ENCODE data around the gene EPB41.
A peak's percentile ranks its signal among the peaks of the same experiment; 100 is the strongest.

EPB41 gene

GRCh38 chr1:28973596-28974421 is 59.4 kb downstream of the EPB41 start:
- ChIA-PET POLR2A (interaction anchor here (0.5 kb wide), 1 partner anchor 325 kb away, joined by 3 read pairs; the partner anchor contains the start of gene RNU11), CTCF (interaction anchor here (0.7 to 1.3 kb wide), 3 partner anchors 12 to 91 kb away, joined by 3 to 5 read pairs (median 3); no protein-coding TSS in a partner anchor)
- Histone ChIP-seq H3K9me3 (ENCODE audit: control insufficient read depth, insufficient read depth, low read depth, low read length) (no peaks in the 10 kb centered on the region), H3K27ac (ENCODE audit: extremely low read depth, low read depth, low read length) (no peak overlapping the region), H3K4me3 (ENCODE audit: low read depth, low read length) (no peak overlapping the region), H3K36me3 (ENCODE audit: control insufficient read depth in 2 of 2, insufficient read depth in 1 of 2, low read length in 2 of 2) (no peaks in the 10 kb centered on the region), H3K4me1 (ENCODE audit: control insufficient read depth, insufficient read depth, low read length) (peaks cover 12% of the 10 kb centered on the region)
- peak; percentile 61 for TF ChIP-seq ATF2 (tag by site-specific recombination; IDR thresholded peaks at IDR 0.05; ENCODE audit: low read depth)
- no peak for TF ChIP-seq ZXDB (tag by site-specific recombination; IDR thresholded peaks at IDR 0.05)
- 0 out of 2 replicates have a peak, but pooled peaks have one; percentile 38 for TF ChIP-seq ZNF660 (tag by site-specific recombination; IDR thresholded peaks at IDR 0.05)
- no peak for TF ChIP-seq ZBTB48 (tag by site-specific recombination; IDR thresholded peaks at IDR 0.05)
- TF ChIP-seq ZNF37A (tag by site-specific recombination; IDR thresholded peaks at IDR 0.05), result no peak
- TF ChIP-seq ZBTB17 (tag by site-specific recombination; IDR thresholded peaks at IDR 0.05), result peak; percentile 39
- peak; percentile 74 for TF ChIP-seq ZNF629 (tag by site-specific recombination; IDR thresholded peaks at IDR 0.05)
- no peak for TF ChIP-seq ZNF23 (tag by site-specific recombination; IDR thresholded peaks at IDR 0.05; ENCODE audit: borderline replicate concordance)
- 0 out of 2 replicates have a peak, but pooled peaks have one; percentile 17 for TF ChIP-seq GFI1B (tag by site-specific recombination; IDR thresholded peaks at IDR 0.05)
- TF ChIP-seq ZNF335 (tag by site-specific recombination; conservative IDR thresholded peaks at IDR 0.05), result 0 out of 2 replicates have a peak, but pooled peaks have one; percentile 24
- TF ChIP-seq ZBTB21 (tag by site-specific recombination; IDR thresholded peaks at IDR 0.05), result peak; percentile 53; the same call in 1 of the 2 replicates
- TF ChIP-seq PRDM6 (tag by site-specific recombination; IDR thresholded peaks at IDR 0.05), result peak; percentile 91

- Histone ChIP-seq H3K27ac (ENCODE audit: extremely low read depth, low read depth, low read length) (no peak overlapping the region), H3K4me3 (ENCODE audit: low read depth, low read length) (no peak overlapping the region), H3K36me3 (ENCODE audit: control insufficient read depth in 2 of 2, insufficient read depth in 1 of 2, low read length in 2 of 2) (no peaks in the 10 kb centered on the region), H3K9me3 (ENCODE audit: control insufficient read depth, insufficient read depth, low read depth, low read length) (no peaks in the 10 kb centered on the region), H3K4me1 (ENCODE audit: control insufficient read depth, insufficient read depth, low read length) (peaks cover 12% of the 10 kb centered on the region)
- ChIA-PET CTCF (interaction anchor here (0.7 kb wide), 1 partner anchor 13 kb away, joined by 3 read pairs; no protein-coding TSS in a partner anchor), POLR2A (no interaction called here)
- TF ChIP-seq KLF17 (tag by site-specific recombination; IDR thresholded peaks at IDR 0.05) (no peak), ZNF292 (tag by site-specific recombination; IDR thresholded peaks at IDR 0.05; ENCODE audit: borderline replicate concordance, low read depth) (no peak), ZNF707 (tag by site-specific recombination; IDR thresholded peaks at IDR 0.05) (no peak), ZNF664 (tag by site-specific recombination; IDR thresholded peaks at IDR 0.05) (peak; percentile 91)
Observed at GRCh38 chr1:28974432-28974831, 60.1 kb downstream of the EPB41 start.

- H3K27ac ChIP-seq (ENCODE audit: extremely low read depth, low read depth, low read length), result no peak overlapping the region
- H3K4me1 ChIP-seq (ENCODE audit: control insufficient read depth, insufficient read depth, low read length), result peaks cover 12% of the 10 kb centered on the region
- no peak overlapping the region for H3K4me3 ChIP-seq (ENCODE audit: low read depth, low read length)
- H3K36me3 ChIP-seq (ENCODE audit: control insufficient read depth in 2 of 2, insufficient read depth in 1 of 2, low read length in 2 of 2), result no peaks in the 10 kb centered on the region; a peak in 1 of 3 replicates
- H3K9me3 ChIP-seq (ENCODE audit: control insufficient read depth, insufficient read depth, low read depth, low read length), result no peaks in the 10 kb centered on the region
- CTCF ChIA-PET, result no interaction called here
- POLR2A ChIA-PET, result no interaction called here
- TF ChIP-seq PRDM2 (tag by site-specific recombination; IDR thresholded peaks at IDR 0.05; ENCODE audit: borderline replicate concordance) (no peak), SP2 (tag by site-specific recombination; IDR thresholded peaks at IDR 0.05) (no peak), ZNF362 (tag by site-specific recombination; IDR thresholded peaks at IDR 0.05) (peak; percentile 27; the same call in 1 of the 2 replicates)
Observed at GRCh38 chr1:28976248-28976647, 61.9 kb downstream of the EPB41 start.
